Activated gamma-delta T cell treated with anti-CD3 and anti-CD28 coated beads, Interleukin-2, amount 50 U/mL, for 16 hours (primary cell): ENCODE results near the gene INS.

Experiments
- DNase-seq: peaks from one replicate; pipeline ENCODE4 v3.0.0-alpha.2; 2020; ENCODE audit warnings: low read depth

Gene INS

DNA sequence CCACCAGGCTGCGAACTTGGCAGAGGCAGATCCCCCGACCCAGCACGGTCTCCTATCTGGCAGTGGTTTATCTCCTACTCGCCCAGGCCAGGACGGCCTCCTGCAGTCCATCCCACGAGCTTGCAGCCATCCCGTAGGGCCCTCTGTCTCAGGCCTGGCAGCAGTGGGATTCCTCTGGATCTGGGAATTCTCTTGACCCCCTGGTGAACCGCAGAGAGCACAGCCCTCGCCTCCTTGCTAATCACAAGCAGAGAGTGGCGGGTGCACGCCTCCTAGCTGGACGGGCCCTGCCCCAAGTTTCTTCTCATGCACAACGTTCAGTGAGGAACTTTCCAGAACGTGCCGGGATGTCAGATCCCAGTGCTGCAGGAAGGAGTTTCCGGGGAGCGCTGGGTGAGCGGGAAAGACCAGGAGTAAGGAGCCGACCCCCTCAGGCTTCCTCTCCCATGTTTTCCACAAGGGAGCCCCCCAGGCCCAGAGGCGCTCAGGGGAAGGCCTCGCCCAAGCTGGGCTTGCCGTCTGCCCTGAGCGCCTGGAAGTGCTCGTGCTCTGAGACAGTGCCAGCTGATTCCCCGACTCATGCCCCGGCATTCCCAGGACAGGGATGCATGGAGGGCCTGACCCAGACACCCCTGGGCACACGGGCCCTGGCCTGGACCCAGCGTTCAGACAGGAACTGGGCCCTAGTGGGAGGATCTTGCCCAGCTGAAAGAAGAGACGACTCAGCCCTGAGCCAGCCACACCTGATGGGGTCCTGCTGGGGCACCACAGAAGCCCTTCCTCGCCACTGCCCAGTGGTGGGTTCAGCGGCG is 46.4 kb downstream of the INS start:
- DNase-seq, result no peak

GRCh38 chr11:2113776-2114175 is 47.2 kb downstream of the INS start:
- no peak for DNase-seq

DNA sequence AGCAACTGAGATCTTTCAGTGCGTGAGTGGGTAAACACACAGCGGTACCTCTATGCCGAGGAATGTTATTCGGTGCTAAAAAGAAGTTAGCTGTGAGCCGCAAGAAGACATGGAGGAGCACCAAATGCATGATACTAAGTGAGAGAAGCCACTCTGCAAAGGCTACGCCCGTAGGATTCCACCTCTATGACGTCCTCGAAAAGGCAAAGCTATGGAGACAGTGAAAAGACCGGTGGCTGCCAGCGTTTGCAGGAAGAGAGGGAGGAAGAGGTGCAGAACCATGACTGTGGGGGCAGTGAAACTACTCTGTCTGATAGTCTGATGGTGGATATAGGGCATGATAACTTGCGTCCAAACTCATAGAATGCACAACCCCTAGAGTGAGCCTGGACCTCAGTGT is 50.5 kb downstream of the INS start:
- no peak for DNase-seq
